Measurements from ENCODE around the gene SPATA19.

- TF ChIP-seq CTCF (IDR thresholded peaks at IDR 0.05; ENCODE audit: low read depth, low read length) = no peak
- TF ChIP-seq POLR2A (IDR thresholded peaks at IDR 0.05; ENCODE audit: extremely low read depth, insufficient read length) = no peak
- TF ChIP-seq MYC (IDR thresholded peaks at IDR 0.05; ENCODE audit: low read depth, low read length) = no peak
Observed at GRCh38 chr11:133794205-133794604, 51.1 kb downstream of the SPATA19 start.

All from NB4 (cell line).